Measurements from ENCODE around the gene MPG. TPM values are rescaled to one million over a fixed set of nuclear protein-coding genes. Genes with fewer than 3 reads are reported as not detected.

The MPG gene
- total RNA-seq, 2 experiments from 2014 or later, result 47.0 to 57.0 TPM

Other genes with a start within 250 kb of the MPG start
- 10 to 100 TPM; 31.9 to 46.8 TPM for gene POLR3K, start 24.6 kb upstream of the MPG start, total RNA-seq
- 10 to 100 TPM; 42.5 to 50.0 TPM for gene SNRNP25, start 24.4 kb upstream of the MPG start, total RNA-seq
- gene RHBDF1, start 5.6 kb upstream of the MPG start, total RNA-seq, result under 1 TPM in 1 of 2 experiments, not detected in 1; 0.40 TPM
- gene NPRL3, start 60.4 kb downstream of the MPG start, total RNA-seq, result 10 to 100 TPM; 49.1 to 53.9 TPM
- not detected for gene HBZ, start 74.4 kb downstream of the MPG start, total RNA-seq
- gene HBM, start 87.8 kb downstream of the MPG start, total RNA-seq, result not detected
- gene HBA2, start 94.7 kb downstream of the MPG start, total RNA-seq, result not detected
- gene HBA1, start 98.5 kb downstream of the MPG start, total RNA-seq, result not detected
- gene HBQ1, start 102.2 kb downstream of the MPG start, total RNA-seq, result 1 to 10 TPM in 1 of 2 experiments, under 1 TPM in 1; 0.37 to 1.1 TPM
- 10 to 100 TPM; 44.6 to 50.1 TPM for gene LUC7L, start 151.2 kb downstream of the MPG start, total RNA-seq
- 10 to 100 TPM; 11.3 to 15.2 TPM for gene FAM234A, start 156.6 kb downstream of the MPG start, total RNA-seq
- gene RGS11, start 197.7 kb downstream of the MPG start, total RNA-seq, result under 1 TPM; 0.11 to 0.12 TPM
- gene ARHGDIG, start 202.4 kb downstream of the MPG start, total RNA-seq, result not detected
- not detected for gene PDIA2, start 204.9 kb downstream of the MPG start, total RNA-seq